ENCODE measurements around the gene PKLR. TPM values are rescaled to one million over a fixed set of nuclear protein-coding genes. Genes with fewer than 3 reads are reported as not detected.
A peak's percentile ranks its signal among the peaks of the same experiment; 100 is the strongest.
"Not testable (repeated sequence)": the region's sequence is repeated elsewhere in the genome, so short reads cannot be mapped to it uniquely, and the experiment has no call there.

Gene PKLR
- total and polyA plus RNA-seq, 5 donors: not detected

DNA sequence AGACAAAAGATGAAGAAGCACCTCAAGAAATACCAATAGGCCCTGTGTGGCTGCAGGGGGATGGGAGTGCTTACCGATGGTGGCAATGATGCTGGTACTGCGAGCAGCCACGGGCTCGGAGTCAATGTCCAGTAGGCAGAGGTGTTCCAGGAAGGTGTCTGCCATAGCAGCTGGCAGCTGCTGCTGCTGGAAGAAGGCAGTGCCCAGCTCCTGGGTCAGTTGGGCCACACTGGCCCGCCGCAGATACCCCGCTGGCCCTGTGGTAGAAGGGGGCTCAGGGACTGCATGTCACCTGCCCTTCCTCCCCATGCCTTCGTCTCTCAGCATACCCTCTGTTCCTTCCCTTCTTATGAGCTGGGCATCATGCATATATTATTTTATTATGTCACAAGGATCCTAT lies 1.2 kb downstream of the PKLR start:
- Histone ChIP-seq H3K27me3 (ENCODE audit: control insufficient read depth, insufficient read depth) (no peaks in the 10 kb centered on the region), H3K4me3 (ENCODE audit: low read length) (no peak overlapping the region), H3K27ac (ENCODE audit: low read length) (no peak overlapping the region), H3K9me3 (ENCODE audit: control insufficient read depth, low read length) (no peaks in the 10 kb centered on the region), H3K4me1 (ENCODE audit: control insufficient read depth, insufficient read depth, low read length) (no peaks in the 10 kb centered on the region)
- ATAC-seq (no peak), DNase-seq (no peak)
- intact Hi-C loops (cut with DNase I): no loop called here
- WGBS: 94% methylated on average over 8 of the region's 8 CpGs

DNA sequence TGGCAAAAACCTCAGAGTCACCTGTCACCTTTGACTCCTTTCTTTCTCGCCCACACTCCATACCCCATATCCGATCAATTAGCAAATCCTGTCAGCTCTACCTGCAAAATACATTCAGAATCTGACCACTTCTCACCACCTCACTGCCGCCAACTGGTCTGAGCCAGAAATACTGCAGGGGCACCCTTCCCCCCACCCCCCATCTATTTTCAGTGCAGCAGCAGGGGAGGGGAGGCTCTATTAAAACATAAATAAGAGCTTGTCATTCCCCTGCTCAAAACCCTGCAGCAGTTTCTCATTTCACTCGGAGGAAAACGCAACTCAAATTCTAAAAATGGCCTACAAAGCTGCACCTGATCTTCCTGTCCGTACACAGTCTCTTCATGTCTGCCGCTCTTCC lies 3.9 kb downstream of the PKLR start:
- Histone ChIP-seq H3K4me3 (ENCODE audit: low read length) (no peak overlapping the region), H3K4me1 (ENCODE audit: control insufficient read depth, insufficient read depth, low read length) (no peaks in the 10 kb centered on the region), H3K27ac (ENCODE audit: low read length) (no peak overlapping the region), H3K9me3 (ENCODE audit: control insufficient read depth, low read length) (no peaks in the 10 kb centered on the region), H3K27me3 (ENCODE audit: control insufficient read depth, insufficient read depth) (no peaks in the 10 kb centered on the region)
- ATAC-seq (no peak), DNase-seq (no peak)
- intact Hi-C loops (cut with DNase I): no loop called here
- WGBS: 62% methylated on average over 7 of the region's 7 CpGs

DNA sequence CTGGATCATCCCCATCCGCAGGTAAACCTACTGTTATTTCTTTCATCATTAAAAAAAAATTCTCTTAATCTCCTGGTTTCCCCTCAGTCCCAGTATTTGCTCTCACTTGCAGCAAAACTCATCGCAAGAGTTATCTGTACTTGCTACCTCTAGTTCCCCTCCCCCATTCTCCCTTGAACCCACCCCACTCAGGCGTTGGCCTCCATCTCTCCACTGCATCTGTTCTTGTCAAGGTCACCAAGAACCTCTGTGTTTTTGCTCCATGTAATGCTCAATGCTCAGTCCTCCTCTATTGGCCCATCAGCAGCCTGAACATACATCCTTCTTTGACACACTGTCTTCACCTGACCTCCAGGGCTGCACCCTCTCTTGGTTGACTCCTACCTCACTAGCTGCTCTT lies 4.6 kb downstream of the PKLR start:
- Histone ChIP-seq H3K9me3 (ENCODE audit: control insufficient read depth, low read length) (no peaks in the 10 kb centered on the region), H3K27me3 (ENCODE audit: control insufficient read depth, insufficient read depth) (no peaks in the 10 kb centered on the region)

DNA sequence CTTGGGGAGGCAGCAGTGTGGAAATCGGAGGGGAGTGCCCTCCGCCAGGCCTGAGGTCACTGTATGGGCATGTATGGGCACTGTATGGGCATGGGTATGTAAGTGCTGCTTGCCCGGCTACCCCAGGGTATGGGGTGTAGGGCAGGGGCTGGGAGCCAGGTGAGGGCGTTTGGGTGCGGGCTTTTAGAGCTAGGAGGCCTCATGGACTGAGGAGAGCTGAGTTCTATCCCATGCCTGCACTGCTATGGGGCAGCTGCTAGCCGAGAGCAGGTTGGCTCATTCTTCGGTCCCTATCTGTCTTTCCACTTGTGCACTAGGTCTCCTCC lies 5.3 kb downstream of the PKLR start:
- H3K9me3 ChIP-seq (ENCODE audit: control insufficient read depth, low read length): no peaks in the 10 kb centered on the region
- no peak overlapping the region for H3K4me3 ChIP-seq (ENCODE audit: low read length)
- H3K27ac ChIP-seq (ENCODE audit: low read length): no peak overlapping the region
- DNase-seq: no peak
- no peaks in the 10 kb centered on the region for H3K27me3 ChIP-seq (ENCODE audit: control insufficient read depth, insufficient read depth)
- intact Hi-C loops (cut with DNase I): no loop called here
- no peaks in the 10 kb centered on the region for H3K4me1 ChIP-seq (ENCODE audit: control insufficient read depth, insufficient read depth, low read length)
- ATAC-seq: no peak
- WGBS: 84% methylated on average over 7 of the region's 7 CpGs

More for the DNA sequence above, 4.6 kb downstream of the PKLR start:
- intact Hi-C loops (cut with DNase I): no loop called here
- Histone ChIP-seq H3K4me1 (ENCODE audit: control insufficient read depth, insufficient read depth, low read length) (no peaks in the 10 kb centered on the region), H3K4me3 (ENCODE audit: low read length) (no peak overlapping the region), H3K27ac (ENCODE audit: low read length) (no peak overlapping the region)
- DNase-seq (no peak), ATAC-seq (no peak)
- 86% methylated on average over 3 of the region's 3 CpGs for WGBS

DNA sequence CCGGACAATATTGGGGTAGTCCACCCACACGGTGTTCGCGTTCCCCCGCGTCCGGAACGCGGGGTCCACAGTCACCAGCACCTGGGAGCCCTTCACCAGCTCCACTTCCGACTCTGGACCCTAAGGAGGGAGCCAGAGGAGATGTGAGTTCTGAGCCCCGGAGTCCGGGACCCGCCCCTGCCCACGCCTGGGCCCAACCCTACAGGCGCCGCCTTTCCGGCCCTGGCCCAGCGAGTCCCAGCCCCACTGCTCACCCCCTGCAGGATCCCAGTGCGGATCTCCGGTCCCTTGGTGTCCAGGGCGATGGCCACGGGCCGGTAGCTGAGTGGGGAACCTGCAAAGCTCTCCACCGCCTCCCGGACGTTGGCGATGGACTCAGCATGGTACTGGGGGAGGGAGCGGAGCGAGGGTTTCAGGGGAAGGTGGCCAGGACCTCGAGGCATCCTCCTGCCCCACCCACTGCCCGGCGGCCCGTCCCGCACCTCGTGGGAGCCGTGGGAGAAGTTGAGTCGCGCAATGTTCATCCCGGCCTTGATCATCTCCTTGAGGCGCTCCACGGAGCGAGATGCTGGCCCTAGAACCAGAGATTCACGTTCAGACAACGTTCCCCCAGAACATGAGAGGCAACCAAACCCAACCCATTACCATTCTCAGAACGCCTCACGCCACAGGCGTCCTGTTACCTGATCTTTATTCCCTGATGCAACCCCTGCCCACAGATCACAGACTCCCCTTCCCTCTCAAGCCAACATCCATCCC lies 5.9 kb downstream of the PKLR start:
- no peaks in the 10 kb centered on the region for H3K27me3 ChIP-seq (ENCODE audit: control insufficient read depth, insufficient read depth)
- H3K9me3 ChIP-seq (ENCODE audit: control insufficient read depth, low read length): no peaks in the 10 kb centered on the region
- intact Hi-C loops (cut with DNase I): no loop called here
- no peak overlapping the region for H3K27ac ChIP-seq (ENCODE audit: low read length)
- H3K4me1 ChIP-seq (ENCODE audit: control insufficient read depth, insufficient read depth, low read length): no peaks in the 10 kb centered on the region
- DNase-seq (peak in 1 of 3 donors; percentile 54), ATAC-seq (peak; percentile 32 to 65)
- 12% methylated on average over 47 of the region's 47 CpGs for WGBS
- no peak overlapping the region for H3K4me3 ChIP-seq (ENCODE audit: low read length)

DNA sequence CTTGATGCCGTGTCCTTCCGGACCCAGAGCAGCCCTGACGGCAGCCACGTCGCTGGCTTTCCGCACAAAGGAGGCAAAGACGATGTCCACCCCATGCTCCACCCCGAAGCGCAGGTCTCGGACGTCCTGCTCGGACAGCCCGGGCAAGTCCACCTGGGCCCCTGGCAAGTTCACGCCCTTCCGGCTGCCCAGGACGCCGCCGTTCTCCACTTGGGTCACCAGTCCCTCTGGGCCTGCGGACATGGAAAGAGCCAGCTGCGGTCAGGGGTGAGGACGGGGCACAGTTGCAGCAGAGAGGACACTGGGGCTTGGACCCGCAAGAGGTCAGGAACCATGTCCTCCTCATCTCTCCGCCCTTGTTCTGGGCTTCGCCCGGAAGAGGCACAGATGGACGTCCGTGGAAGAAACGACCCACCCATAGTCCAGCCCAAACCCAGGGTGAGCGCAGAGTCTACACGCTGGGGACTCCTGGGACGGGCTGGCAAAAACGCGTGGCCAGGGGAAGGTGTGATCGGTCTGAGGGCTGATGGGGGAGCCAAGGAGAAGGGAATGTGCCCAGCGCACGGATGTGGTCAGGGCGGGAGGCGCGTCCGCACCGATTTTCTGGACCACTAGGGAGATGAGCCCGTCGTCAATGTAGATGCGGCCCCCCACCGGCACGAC lies 6.6 kb downstream of the PKLR start:
- no peak overlapping the region for H3K27ac ChIP-seq (ENCODE audit: low read length)
- no peak for DNase-seq
- H3K9me3 ChIP-seq (ENCODE audit: control insufficient read depth, low read length): no peaks in the 10 kb centered on the region
- H3K4me1 ChIP-seq (ENCODE audit: control insufficient read depth, insufficient read depth, low read length): no peaks in the 10 kb centered on the region
- intact Hi-C loops (cut with DNase I): no loop called here
- WGBS: 34% methylated on average over 46 of the region's 46 CpGs
- H3K4me3 ChIP-seq (ENCODE audit: low read length): no peak overlapping the region
- ATAC-seq: peak; percentile 13 to 25
- no peaks in the 10 kb centered on the region for H3K27me3 ChIP-seq (ENCODE audit: control insufficient read depth, insufficient read depth)

DNA sequence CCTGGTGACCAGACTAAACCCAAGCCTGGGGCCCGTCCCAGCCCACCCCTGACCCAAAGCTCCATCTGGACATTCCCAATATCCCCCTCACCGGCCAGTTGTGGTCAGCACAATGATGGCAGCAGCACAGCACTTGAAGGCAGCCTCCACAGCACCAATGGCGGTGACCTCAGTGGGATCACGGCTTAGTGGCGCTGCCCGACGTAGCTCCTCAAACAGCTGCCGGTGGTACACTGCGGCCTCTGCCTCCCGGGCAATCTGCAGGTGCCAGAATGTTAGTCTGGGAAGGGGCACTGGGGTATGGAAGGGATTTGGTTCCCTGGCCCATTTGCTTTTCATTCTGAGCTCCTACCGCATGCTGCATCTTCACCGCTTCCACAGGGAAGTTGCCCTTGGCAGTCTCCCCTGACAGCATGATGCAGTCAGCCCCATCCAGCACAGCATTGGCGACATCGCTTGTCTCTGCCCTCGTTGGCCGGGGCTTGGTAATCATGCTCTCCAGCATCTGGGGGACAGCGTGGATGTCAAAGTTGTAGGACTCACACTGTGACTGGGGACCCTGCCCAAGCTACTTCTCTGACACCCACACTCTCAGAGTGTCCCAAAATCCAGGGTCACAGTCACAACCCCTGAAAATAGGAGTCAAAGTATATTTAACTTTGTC lies 8.0 kb downstream of the PKLR start:
- no peak for DNase-seq
- no peak overlapping the region for H3K4me3 ChIP-seq (ENCODE audit: low read length)
- 83% methylated on average over 17 of the region's 17 CpGs for WGBS

DNA sequence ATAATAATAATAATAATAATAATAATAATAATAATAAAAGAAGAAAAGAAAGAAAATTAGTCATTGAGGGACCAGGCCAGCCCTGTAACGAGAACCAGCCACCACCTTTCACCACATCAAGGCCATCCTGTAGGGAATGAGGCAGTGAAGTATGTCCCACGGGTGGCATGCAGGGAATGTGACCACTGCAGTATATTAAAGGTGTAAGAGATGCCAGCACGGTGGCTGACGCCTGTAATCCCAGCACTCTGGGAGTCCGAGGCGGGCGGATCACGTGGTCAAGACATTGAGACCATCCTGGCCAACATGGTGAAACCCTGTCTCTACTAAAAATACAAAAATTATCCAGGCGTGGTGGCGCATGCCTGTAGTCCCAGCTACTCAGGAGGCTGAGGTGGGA lies 10.2 kb downstream of the PKLR start:
- H3K27me3 ChIP-seq (ENCODE audit: control insufficient read depth, insufficient read depth); H3K4me1 ChIP-seq (ENCODE audit: control insufficient read depth, insufficient read depth, low read length); ATAC-seq; intact Hi-C loops (cut with DNase I); H3K4me3 ChIP-seq (ENCODE audit: low read length); DNase-seq; H3K9me3 ChIP-seq (ENCODE audit: control insufficient read depth, low read length); H3K27ac ChIP-seq (ENCODE audit: low read length): not testable (repeated sequence)
- 71% methylated on average over 10 of the region's 10 CpGs for WGBS

More for the DNA sequence above, 8.0 kb downstream of the PKLR start:
- Histone ChIP-seq H3K9me3 (ENCODE audit: control insufficient read depth, low read length) (no peaks in the 10 kb centered on the region), H3K27ac (ENCODE audit: low read length) (no peak overlapping the region), H3K4me1 (ENCODE audit: control insufficient read depth, insufficient read depth, low read length) (no peaks in the 10 kb centered on the region), H3K27me3 (ENCODE audit: control insufficient read depth, insufficient read depth) (no peaks in the 10 kb centered on the region)
- ATAC-seq: no peak
- intact Hi-C loops (cut with DNase I): no loop called here

DNA sequence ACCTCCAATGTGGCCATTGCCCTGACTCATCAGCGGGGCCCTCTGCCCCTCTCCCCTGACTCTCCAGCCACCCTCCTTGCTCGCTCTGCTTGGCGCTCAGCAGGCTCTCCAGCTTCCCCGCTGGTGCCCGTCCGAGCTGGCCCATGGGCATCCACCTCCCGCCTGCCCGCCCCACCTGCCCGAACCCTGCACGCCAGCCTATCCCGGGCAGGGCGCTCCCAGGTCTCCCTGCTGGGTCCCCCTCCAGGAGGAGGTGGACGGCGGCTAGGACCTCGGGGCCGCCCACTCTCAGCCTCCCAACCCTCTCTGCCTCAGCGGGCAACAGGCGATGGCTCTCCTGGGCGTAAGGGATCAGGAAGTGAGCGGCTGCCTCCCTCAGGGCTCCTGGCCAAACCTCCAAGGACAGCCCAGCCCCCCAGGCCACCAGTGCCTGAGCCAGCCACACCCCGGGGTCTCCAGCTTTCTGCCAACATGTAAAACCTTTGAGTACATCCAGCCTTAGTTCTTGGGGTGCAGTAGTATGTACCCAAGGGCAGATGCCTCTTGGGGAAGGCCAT lies 13.2 kb downstream of the PKLR start:
- Histone ChIP-seq H3K4me3 (ENCODE audit: low read length) (no peak overlapping the region), H3K4me1 (ENCODE audit: control insufficient read depth, insufficient read depth, low read length) (no peaks in the 10 kb centered on the region), H3K27ac (ENCODE audit: low read length) (no peak overlapping the region), H3K27me3 (ENCODE audit: control insufficient read depth, insufficient read depth) (no peaks in the 10 kb centered on the region), H3K9me3 (ENCODE audit: control insufficient read depth, low read length) (no peaks in the 10 kb centered on the region)
- DNase-seq (no peak), ATAC-seq (peak in 1 of 2 donors; percentile 10)
- intact Hi-C loops (cut with DNase I): loop anchor here in 1 of 4 donors (10.0 kb wide), 1 partner anchor 307 kb away; no protein-coding TSS in a partner anchor
- WGBS: 90% methylated on average over 21 of the region's 21 CpGs

DNA sequence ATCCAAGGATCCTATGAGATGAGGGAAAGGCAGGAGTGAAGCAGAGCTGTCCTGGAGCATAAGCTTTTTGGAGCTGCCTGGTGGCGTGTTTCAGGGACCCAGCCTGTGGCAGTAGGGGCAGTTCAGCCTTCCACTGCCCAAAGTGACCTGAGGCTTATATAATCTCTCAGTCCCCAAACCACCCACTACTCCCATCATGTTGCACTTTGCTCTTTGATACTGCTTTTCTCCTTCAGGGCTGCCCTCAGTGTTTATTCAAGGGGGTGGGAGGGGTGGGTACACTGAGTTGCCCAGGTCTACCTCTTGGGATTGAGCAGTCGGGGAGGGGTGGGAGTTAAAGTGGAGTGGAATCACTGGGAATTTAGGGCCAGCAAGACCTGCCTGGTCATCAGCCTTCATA lies 14.7 kb downstream of the PKLR start:
- 96% methylated on average over 2 of the region's 2 CpGs for WGBS
- DNase-seq (no peak), ATAC-seq (no peak)
- no peaks in the 10 kb centered on the region for H3K9me3 ChIP-seq (ENCODE audit: control insufficient read depth, low read length)
- H3K4me3 ChIP-seq (ENCODE audit: low read length): no peak overlapping the region
- H3K4me1 ChIP-seq (ENCODE audit: control insufficient read depth, insufficient read depth, low read length): no peaks in the 10 kb centered on the region
- H3K27me3 ChIP-seq (ENCODE audit: control insufficient read depth, insufficient read depth): no peaks in the 10 kb centered on the region
- intact Hi-C loops (cut with DNase I): loop anchor here in 1 of 4 donors (10.0 kb wide), 1 partner anchor 308 kb away; no protein-coding TSS in a partner anchor
- no peak overlapping the region for H3K27ac ChIP-seq (ENCODE audit: low read length)

DNA sequence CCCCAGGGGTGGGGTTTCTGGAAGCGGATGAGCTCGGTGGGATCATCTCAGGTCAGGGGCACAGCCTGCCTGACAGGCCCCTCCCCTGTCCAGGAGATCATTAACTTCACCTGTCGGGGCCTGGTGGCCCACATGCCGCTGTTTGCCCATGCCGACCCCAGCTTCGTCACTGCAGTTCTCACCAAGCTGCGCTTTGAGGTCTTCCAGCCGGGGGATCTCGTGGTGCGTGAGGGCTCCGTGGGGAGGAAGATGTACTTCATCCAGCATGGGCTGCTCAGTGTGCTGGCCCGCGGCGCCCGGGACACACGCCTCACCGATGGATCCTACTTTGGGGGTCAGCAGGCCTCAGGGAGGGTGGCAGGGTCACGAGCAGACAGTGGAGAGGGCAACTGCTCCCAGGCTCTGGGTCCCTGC lies 15.6 kb downstream of the PKLR start:
- ATAC-seq: no peak
- no peaks in the 10 kb centered on the region for H3K4me1 ChIP-seq (ENCODE audit: control insufficient read depth, insufficient read depth, low read length)
- no peak overlapping the region for H3K4me3 ChIP-seq (ENCODE audit: low read length)
- no peak for DNase-seq
- no peaks in the 10 kb centered on the region for H3K9me3 ChIP-seq (ENCODE audit: control insufficient read depth, low read length)
- no peak overlapping the region for H3K27ac ChIP-seq (ENCODE audit: low read length)
- intact Hi-C loops (cut with DNase I): loop anchor here in 1 of 4 donors (10.0 kb wide), 1 partner anchor 309 kb away; no protein-coding TSS in a partner anchor
- WGBS: 92% methylated on average over 18 of the region's 18 CpGs
- H3K27me3 ChIP-seq (ENCODE audit: control insufficient read depth, insufficient read depth): no peaks in the 10 kb centered on the region

Data from right cardiac atrium (tissue), 5 donors.